Activated CD4-positive, alpha-beta memory T cell treated with anti-CD3 and anti-CD28 coated beads for 36 hours (primary cell): ENCODE measurements around the gene NKAIN2. TPM values are rescaled to one million over a fixed set of nuclear protein-coding genes. Genes with fewer than 3 reads are reported as not detected.

ENCODE experiments used
- CTCF ChIA-PET: fragments of 350-600 bp; sonication (Branson Sonifier 250); formaldehyde crosslinking; loops from one replicate; lab custom pipeline; 2021; ENCODE audit warnings: antibody characterized with exemption, inconsistent platforms; lab: Charles Lee
- POLR2A ChIA-PET: fragments of 350-600 bp; sonication (Branson Sonifier 250); formaldehyde crosslinking; loops from one replicate; lab custom pipeline; 2021; ENCODE audit warnings: antibody characterized with exemption; lab: Charles Lee
- DNase-seq: peaks from one replicate; pipeline ENCODE4 v3.0.0-alpha.2; 2020
- H3K27ac Mint-ChIP-seq: one replicate; pipeline ENCODE4 v1.8.0; 2021; ENCODE audit warnings: mixed read lengths
- H3K27me3 Mint-ChIP-seq: one replicate; pipeline ENCODE4 v1.8.0; 2021; ENCODE audit warnings: mixed read lengths
- H3K36me3 Mint-ChIP-seq: one replicate; pipeline ENCODE4 v1.8.0; 2021; ENCODE audit warnings: mixed read lengths
- H3K4me1 Mint-ChIP-seq: one replicate; pipeline ENCODE4 v1.8.0; 2021; ENCODE audit warnings: low read depth, mixed read lengths
- H3K4me3 Mint-ChIP-seq: one replicate; pipeline ENCODE4 v1.8.0; 2021; ENCODE audit warnings: mild to moderate bottlenecking, mixed read lengths
- H3K9me3 Mint-ChIP-seq: one replicate; pipeline ENCODE4 v1.8.0; 2021; ENCODE audit warnings: mixed read lengths
- intact Hi-C: fragments of 100-400 bp; cut with micrococcal nuclease; formaldehyde crosslinking; loops from one replicate; pipeline ENCODE4 v1.15.1; 2023
- total RNA-seq, 2 experiments: library from RNA; stranded (reverse); gene quantifications; one replicate each; pipeline ENCODE4 v1.2.3, GENCODE V29; 2021

NKAIN2 gene
- total RNA-seq, 2 experiments from 2014 or later: not detected

GRCh38 chr6:124868481-124868880, 1064.8 kb downstream of the NKAIN2 start:
- no peaks in the 10 kb centered on the region for H3K4me1 Mint-ChIP-seq
- CTCF ChIA-PET: interaction anchor here (0.6 kb wide), 2 partner anchors 9 to 811 kb away, joined by 3 read pairs; no protein-coding TSS in a partner anchor
- H3K36me3 Mint-ChIP-seq: no peaks in the 10 kb centered on the region
- no peak for DNase-seq
- POLR2A ChIA-PET: no interaction called here
- intact Hi-C loops: no loop called here
- no peak overlapping the region for H3K27ac Mint-ChIP-seq
- no peak overlapping the region for H3K4me3 Mint-ChIP-seq
- H3K27me3 Mint-ChIP-seq: peaks cover 2% of the 10 kb centered on the region
- no peaks in the 10 kb centered on the region for H3K9me3 Mint-ChIP-seq

DNA sequence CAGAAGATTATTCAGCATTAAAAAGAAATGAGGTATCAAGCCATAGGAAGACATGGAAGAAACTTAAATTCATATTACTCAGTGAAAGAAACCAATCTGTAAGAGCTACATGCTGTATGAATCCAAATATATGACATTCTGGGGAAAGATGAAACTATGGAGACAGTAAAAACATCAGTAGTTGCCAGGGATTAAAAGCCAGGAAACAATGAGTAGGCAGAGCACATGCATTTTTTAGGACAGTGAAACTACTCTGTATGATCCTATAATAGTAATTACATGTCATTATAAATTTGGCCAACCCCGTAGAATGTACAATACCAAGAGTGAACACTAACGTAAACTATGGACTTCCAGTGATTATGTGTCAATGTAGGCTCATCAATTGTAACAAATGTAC, 1065.8 kb downstream of the NKAIN2 start:
- Mint-ChIP-seq H3K27ac (no peak overlapping the region), H3K27me3 (peaks cover 2% of the 10 kb centered on the region), H3K4me3 (no peak overlapping the region), H3K4me1 (no peaks in the 10 kb centered on the region), H3K36me3 (no peaks in the 10 kb centered on the region), H3K9me3 (no peaks in the 10 kb centered on the region)
- intact Hi-C loops: no loop called here
- POLR2A ChIA-PET: no interaction called here
- CTCF ChIA-PET: interaction anchor here (0.6 kb wide), 1 partner anchor 10 kb away, joined by 3 read pairs; no protein-coding TSS in a partner anchor
- DNase-seq: no peak

- CTCF ChIA-PET: interaction anchor here (0.7 to 1.5 kb wide), 3 partner anchors 9 to 324 kb away, joined by 3 to 12 read pairs (median 3); no protein-coding TSS in a partner anchor
- H3K4me3 Mint-ChIP-seq: no peak overlapping the region
- no peaks in the 10 kb centered on the region for H3K9me3 Mint-ChIP-seq
- intact Hi-C loops: loop anchor here (1.0 to 2.0 kb wide), 2 partner anchors 236 to 243 kb away; no protein-coding TSS in a partner anchor
- H3K36me3 Mint-ChIP-seq: no peaks in the 10 kb centered on the region
- H3K27me3 Mint-ChIP-seq: peaks cover 2% of the 10 kb centered on the region
- no peak overlapping the region for H3K27ac Mint-ChIP-seq
- no peaks in the 10 kb centered on the region for H3K4me1 Mint-ChIP-seq
- POLR2A ChIA-PET: no interaction called here
- DNase-seq: no peak
These were observed 1067.2 kb downstream of the NKAIN2 start for GRCh38 chr6:124870611-124871459.

- ChIA-PET CTCF (interaction anchor here (0.8 kb wide), 1 partner anchor 242 kb away, joined by 7 read pairs; no protein-coding TSS in a partner anchor), POLR2A (no interaction called here)
- H3K4me3 Mint-ChIP-seq: no peak overlapping the region
- no peaks in the 10 kb centered on the region for H3K9me3 Mint-ChIP-seq
- no peaks in the 10 kb centered on the region for H3K36me3 Mint-ChIP-seq
- H3K27ac Mint-ChIP-seq: no peak overlapping the region
- no peaks in the 10 kb centered on the region for H3K4me1 Mint-ChIP-seq
- intact Hi-C loops: no loop called here
- peaks cover 2% of the 10 kb centered on the region for H3K27me3 Mint-ChIP-seq
- no peak for DNase-seq
These were observed 1068.8 kb downstream of the NKAIN2 start for GRCh38 chr6:124872361-124873065.

- DNase-seq: no peak
- Mint-ChIP-seq H3K27me3 (peaks cover 2% of the 10 kb centered on the region), H3K4me1 (no peaks in the 10 kb centered on the region), H3K36me3 (no peaks in the 10 kb centered on the region), H3K4me3 (no peak overlapping the region), H3K9me3 (no peaks in the 10 kb centered on the region), H3K27ac (no peak overlapping the region)
- intact Hi-C loops: no loop called here
- CTCF ChIA-PET: no interaction called here
- POLR2A ChIA-PET: no interaction called here
These were observed 1069.4 kb downstream of the NKAIN2 start for GRCh38 chr6:124873066-124873410.

Other genes starting within 250 kb of the NKAIN2 start
- gene TRDN, start 166.9 kb upstream of the NKAIN2 start, total RNA-seq: not detected